Suprapubic skin (tissue), 4 donors: ENCODE data around the gene CCDC102B. TPM values are rescaled to one million over a fixed set of nuclear protein-coding genes. Genes with fewer than 3 reads are reported as not detected.

Experiments
- DNase-seq, 2 donors: peaks; one replicate each; pipeline ENCODE4 v3.0.0-alpha.2; 2019; ENCODE audit warnings: low spot score in 2 of 2
- H3K27ac ChIP-seq: fragments of 200-600 bp; sonication (generic); one replicate; pipeline ENCODE4 v1.5.1; 2019
- H3K27me3 ChIP-seq: fragments of 200-600 bp; sonication (generic); one replicate; pipeline ENCODE4 v1.5.1; 2019
- H3K36me3 ChIP-seq: fragments of 200-600 bp; sonication (generic); one replicate; pipeline ENCODE4 v1.5.1; 2019
- H3K4me1 ChIP-seq: fragments of 200-600 bp; sonication (generic); one replicate; pipeline ENCODE4 v1.5.1; 2019
- H3K4me3 ChIP-seq: fragments of 200-600 bp; sonication (generic); one replicate; pipeline ENCODE4 v1.5.1; 2019; ENCODE audit warnings: mild to moderate bottlenecking
- H3K9me3 ChIP-seq: fragments of 200-600 bp; sonication (generic); one replicate; pipeline ENCODE4 v1.5.1; 2019
- EP300 ChIP-seq: sonication (generic); formaldehyde crosslinking; IDR thresholded peaks from one replicate; pipeline ENCODE4 v1.6.1; 2017; ENCODE audit warnings: antibody characterized with exemption
- POLR2A ChIP-seq, 2 donors: fragments of 450-650 bp; IDR thresholded peaks; one replicate each; pipeline ENCODE4 v1.6.1; 2017; ENCODE audit warnings: antibody characterized with exemption in 2 of 2, mild to moderate bottlenecking in 2 of 2, moderate library complexity in 2 of 2
- POLR2AphosphoS5 ChIP-seq, 3 donors: sonication (generic); formaldehyde crosslinking; IDR thresholded peaks; one replicate each; pipeline ENCODE4 v1.6.1; 2017; ENCODE audit warnings: antibody characterized with exemption in 3 of 3
- WGBS: methylation state at CpG from one replicate; pipeline ENCODE4 v1.1.5; 2018; 5-methylcytosine and 5-hydroxymethylcytosine counted together
- total RNA-seq, 4 donors: library from RNA; depleted of rRNA; stranded (reverse); fragments of >200 nt; gene quantifications; one replicate each; pipeline ENCODE4 v1.1.0, GENCODE V29; 2016
- TF ChIP-seq, protein P1 (sequence below), 2 donors: fragments of 200-600 bp in 1 of 2; fragments of 450-650 bp in 1 of 2; sonication (generic) in 1 of 2; IDR thresholded peaks; one replicate each; pipeline ENCODE4 v1.5.1; 2016 to 2019; ENCODE audit warnings: antibody characterized with exemption in 2 of 2, mild to moderate bottlenecking in 1 of 2, moderate library complexity in 1 of 2

CCDC102B gene
- 1 to 10 TPM in 3 of 4 donors, not detected in 1; 1.6 to 4.1 (median 2.7) TPM for total RNA-seq

DNA sequence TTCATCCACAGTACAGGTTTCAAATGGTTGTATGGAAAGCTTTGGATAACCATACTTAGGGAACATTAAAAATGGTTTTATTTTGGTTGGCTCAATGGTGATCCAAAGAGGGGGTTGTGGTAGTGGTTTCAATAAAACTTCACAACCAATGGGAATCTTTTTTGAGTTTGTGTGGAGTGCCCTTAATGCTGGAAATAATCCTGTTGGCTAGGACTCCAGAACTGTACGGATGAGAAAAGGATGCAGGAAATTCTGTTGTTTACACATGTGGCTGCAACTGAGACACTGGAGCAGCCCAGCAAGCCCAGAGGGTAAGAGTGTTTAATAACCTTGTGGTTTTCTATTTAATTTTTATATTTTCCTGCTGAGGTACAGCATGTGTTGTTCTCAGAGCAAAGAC is at the start of gene CCDC102B:
TSS of gene CCDC102B (plus strand) at position 210 of the 400 bp plus-strand sequence. CDS start 38,684 bp downstream, outside the sequence.
- no peak within 1 kb of the TSS for H3K27ac ChIP-seq
- H3K4me3 ChIP-seq, result no peak within 1 kb of the TSS
- no peaks in the 10 kb centered on the region for H3K9me3 ChIP-seq
- no peaks in the 10 kb centered on the region for H3K36me3 ChIP-seq
- H3K27me3 ChIP-seq, result no peaks in the 10 kb centered on the region
- peaks cover under 1% of the 10 kb centered on the region for H3K4me1 ChIP-seq
- DNase-seq, result no peak
- 21% methylated on average over 1 of the region's 1 CpG for WGBS
- TF ChIP-seq POLR2A (IDR thresholded peaks at IDR 0.05) (no peak), POLR2AphosphoS5 (IDR thresholded peaks at IDR 0.05) (no peak), EP300 (no peak)
- TF ChIP-seq, protein P1, sequence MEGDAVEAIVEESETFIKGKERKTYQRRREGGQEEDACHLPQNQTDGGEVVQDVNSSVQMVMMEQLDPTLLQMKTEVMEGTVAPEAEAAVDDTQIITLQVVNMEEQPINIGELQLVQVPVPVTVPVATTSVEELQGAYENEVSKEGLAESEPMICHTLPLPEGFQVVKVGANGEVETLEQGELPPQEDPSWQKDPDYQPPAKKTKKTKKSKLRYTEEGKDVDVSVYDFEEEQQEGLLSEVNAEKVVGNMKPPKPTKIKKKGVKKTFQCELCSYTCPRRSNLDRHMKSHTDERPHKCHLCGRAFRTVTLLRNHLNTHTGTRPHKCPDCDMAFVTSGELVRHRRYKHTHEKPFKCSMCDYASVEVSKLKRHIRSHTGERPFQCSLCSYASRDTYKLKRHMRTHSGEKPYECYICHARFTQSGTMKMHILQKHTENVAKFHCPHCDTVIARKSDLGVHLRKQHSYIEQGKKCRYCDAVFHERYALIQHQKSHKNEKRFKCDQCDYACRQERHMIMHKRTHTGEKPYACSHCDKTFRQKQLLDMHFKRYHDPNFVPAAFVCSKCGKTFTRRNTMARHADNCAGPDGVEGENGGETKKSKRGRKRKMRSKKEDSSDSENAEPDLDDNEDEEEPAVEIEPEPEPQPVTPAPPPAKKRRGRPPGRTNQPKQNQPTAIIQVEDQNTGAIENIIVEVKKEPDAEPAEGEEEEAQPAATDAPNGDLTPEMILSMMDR (IDR thresholded peaks at IDR 0.05), result no peak

DNA sequence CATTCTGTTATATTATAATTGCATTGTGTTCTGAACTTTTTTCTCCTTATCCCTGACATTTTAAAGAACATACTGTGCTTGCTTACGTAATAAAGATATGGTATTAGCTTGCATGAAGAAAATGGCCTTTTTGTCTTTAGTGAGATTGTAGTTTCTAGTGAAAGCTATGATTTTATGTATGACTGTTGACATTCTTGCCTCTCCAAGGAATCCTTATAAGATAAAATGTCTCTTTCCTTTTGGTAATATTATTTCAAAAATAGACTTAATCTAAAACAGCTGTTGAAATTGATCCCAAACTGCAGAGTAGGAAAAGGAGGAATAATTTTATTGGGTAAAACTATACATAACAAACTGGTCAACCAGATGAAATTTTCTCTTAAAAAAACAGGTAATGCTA is 40.8 kb upstream of the CCDC102B start:
- H3K27me3 ChIP-seq, result no peaks in the 10 kb centered on the region
- no peaks in the 10 kb centered on the region for H3K36me3 ChIP-seq
- H3K4me1 ChIP-seq, result no peaks in the 10 kb centered on the region
- no peak overlapping the region for H3K27ac ChIP-seq
- no peak overlapping the region for H3K4me3 ChIP-seq
- DNase-seq, result no peak
- TF ChIP-seq EP300 (no peak), POLR2AphosphoS5 (IDR thresholded peaks at IDR 0.05) (no peak), POLR2A (IDR thresholded peaks at IDR 0.05) (no peak)
- TF ChIP-seq, protein P1 (IDR thresholded peaks at IDR 0.05), result no peak
- peaks cover 3% of the 10 kb centered on the region for H3K9me3 ChIP-seq
- WGBS, result 71% methylated on average over 1 of the region's 1 CpG

DNA sequence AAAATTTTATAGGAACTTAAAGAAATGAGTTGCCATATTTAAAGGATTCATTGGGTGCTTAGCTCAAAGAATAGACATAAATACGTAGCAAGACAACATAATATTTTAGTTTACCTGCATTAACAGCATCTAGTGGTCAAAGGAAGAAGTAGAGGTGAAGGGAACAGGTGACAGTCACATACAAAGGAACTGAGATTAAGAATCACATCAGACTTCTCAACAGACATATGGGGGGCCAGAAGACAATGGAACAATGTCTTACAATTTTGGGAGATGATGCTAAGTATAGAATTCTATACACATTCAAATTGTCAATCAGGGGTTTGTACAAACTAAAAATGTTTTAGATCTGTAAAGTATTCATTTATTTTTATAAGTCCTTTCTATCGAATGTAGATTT is 38.6 kb upstream of the CCDC102B start:
- no peak for TF ChIP-seq POLR2AphosphoS5 (IDR thresholded peaks at IDR 0.05)
- TF ChIP-seq EP300, result no peak
- TF ChIP-seq, protein P1 (IDR thresholded peaks at IDR 0.05), result no peak
- TF ChIP-seq POLR2A (IDR thresholded peaks at IDR 0.05), result no peak
- Histone ChIP-seq H3K36me3 (no peaks in the 10 kb centered on the region), H3K4me1 (no peaks in the 10 kb centered on the region), H3K4me3 (no peak overlapping the region), H3K9me3 (peaks cover 3% of the 10 kb centered on the region), H3K27me3 (no peaks in the 10 kb centered on the region), H3K27ac (no peak overlapping the region)
- DNase-seq, result no peak
- WGBS, result 89% methylated on average over 2 of the region's 2 CpGs

DNA sequence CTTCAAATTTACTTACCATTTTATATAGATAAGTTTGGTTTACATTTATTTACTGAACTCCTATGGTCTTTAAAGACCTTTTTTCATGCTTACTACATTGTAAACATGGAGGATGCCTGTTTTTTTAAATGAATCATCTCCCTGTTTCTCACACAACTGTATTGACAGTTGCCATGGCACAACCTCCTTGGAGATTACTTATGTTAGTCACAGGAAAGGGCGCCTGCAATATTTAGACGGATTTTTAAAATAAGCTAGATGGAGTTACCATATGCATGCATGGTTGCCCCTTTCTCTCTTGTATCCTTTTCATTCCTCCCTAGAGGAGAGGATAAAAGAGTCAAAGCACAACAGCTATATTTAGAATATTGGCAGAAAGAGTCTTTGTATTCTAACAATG is 34.8 kb upstream of the CCDC102B start:
- WGBS, result 86% methylated on average over 2 of the region's 2 CpGs
- Histone ChIP-seq H3K36me3 (no peaks in the 10 kb centered on the region), H3K4me3 (no peak overlapping the region), H3K4me1 (no peaks in the 10 kb centered on the region), H3K9me3 (peaks cover 3% of the 10 kb centered on the region), H3K27ac (no peak overlapping the region), H3K27me3 (no peaks in the 10 kb centered on the region)
- DNase-seq, result no peak
- TF ChIP-seq, protein P1 (IDR thresholded peaks at IDR 0.05), result no peak
- TF ChIP-seq EP300 (no peak), POLR2A (IDR thresholded peaks at IDR 0.05) (no peak), POLR2AphosphoS5 (IDR thresholded peaks at IDR 0.05) (no peak)

DNA sequence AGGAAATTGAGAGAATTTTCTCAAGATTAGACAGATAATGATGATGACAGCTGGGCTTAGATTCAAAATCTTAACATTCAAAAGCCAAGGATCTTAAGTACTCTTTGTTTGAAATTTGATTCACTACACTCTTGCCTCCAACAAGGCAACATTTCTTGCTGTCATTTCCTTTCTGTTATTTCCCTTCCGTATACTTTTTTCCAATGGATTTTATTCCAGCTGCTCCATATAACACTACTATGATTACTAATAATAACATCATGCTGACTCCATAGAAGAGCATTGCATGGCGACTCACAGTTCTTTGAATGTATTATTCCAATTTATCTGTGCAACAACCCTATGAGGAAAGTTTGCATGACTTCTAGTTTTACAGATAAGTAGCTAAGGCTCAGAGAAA is 33.9 kb upstream of the CCDC102B start:
- no peaks in the 10 kb centered on the region for H3K36me3 ChIP-seq
- no peaks in the 10 kb centered on the region for H3K9me3 ChIP-seq
- DNase-seq, result no peak
- no peak overlapping the region for H3K4me3 ChIP-seq
- WGBS, result 78% methylated on average over 2 of the region's 2 CpGs
- H3K4me1 ChIP-seq, result no peaks in the 10 kb centered on the region
- no peaks in the 10 kb centered on the region for H3K27me3 ChIP-seq
- no peak for TF ChIP-seq POLR2AphosphoS5 (IDR thresholded peaks at IDR 0.05)
- no peak overlapping the region for H3K27ac ChIP-seq

DNA sequence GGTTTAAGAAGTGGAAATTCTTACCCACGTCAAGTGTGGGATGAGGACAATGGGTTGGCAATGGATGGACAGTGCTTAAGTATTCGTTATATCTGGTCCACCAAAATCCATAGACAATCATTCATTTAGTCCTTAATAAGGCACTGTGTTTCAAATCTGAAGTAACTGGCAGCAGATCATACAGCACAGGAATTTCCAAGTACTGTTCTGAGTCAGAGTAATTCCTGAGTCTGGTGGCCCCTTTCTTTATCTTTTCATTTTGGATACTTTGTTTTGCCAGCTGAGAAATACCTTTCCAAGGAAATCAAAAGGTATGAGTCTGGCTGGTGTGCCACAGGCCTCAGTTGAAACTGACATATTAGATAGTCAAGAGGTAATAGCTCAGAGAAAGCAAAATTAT is 31.4 kb upstream of the CCDC102B start:
- H3K9me3 ChIP-seq, result no peaks in the 10 kb centered on the region
- TF ChIP-seq POLR2A (IDR thresholded peaks at IDR 0.05) (no peak), POLR2AphosphoS5 (IDR thresholded peaks at IDR 0.05) (no peak), EP300 (no peak)
- TF ChIP-seq, protein P1 (IDR thresholded peaks at IDR 0.05), result no peak
- no peak for DNase-seq
- H3K36me3 ChIP-seq, result no peaks in the 10 kb centered on the region
- no peak overlapping the region for H3K27ac ChIP-seq
- H3K4me1 ChIP-seq, result no peaks in the 10 kb centered on the region
- no peak overlapping the region for H3K4me3 ChIP-seq
- no peaks in the 10 kb centered on the region for H3K27me3 ChIP-seq
- 74% methylated on average over 2 of the region's 2 CpGs for WGBS
